Chondrocyte (in vitro differentiated cells): ENCODE data around the gene EYA2. TPM values are rescaled to one million over a fixed set of nuclear protein-coding genes. Genes with fewer than 3 reads are reported as not detected.

Experiments
- DNase-seq: peaks from one replicate; pipeline ENCODE4 v3.0.0; 2021; ENCODE audit warnings: mixed read lengths, low spot score
- H3K27ac Mint-ChIP-seq: one replicate; pipeline ENCODE4 v1.8.0; 2021; ENCODE audit warnings: mild to moderate bottlenecking, moderate library complexity, mixed read lengths; ENCODE audit not compliant: unreplicated experiment
- H3K27me3 Mint-ChIP-seq: 2 replicates; pipeline ENCODE4 v1.8.0; 2021; ENCODE audit warnings: low read depth, mixed read lengths
- H3K36me3 Mint-ChIP-seq: 2 replicates; pipeline ENCODE4 v1.8.0; 2021; ENCODE audit warnings: low read depth, mixed read lengths
- H3K4me1 Mint-ChIP-seq: 2 replicates; pipeline ENCODE4 v1.8.0; 2021; ENCODE audit warnings: low read depth, mild to moderate bottlenecking, mixed read lengths
- H3K4me3 Mint-ChIP-seq: one replicate; pipeline ENCODE4 v1.8.0; 2021; ENCODE audit warnings: mild to moderate bottlenecking, moderate library complexity, mixed read lengths; ENCODE audit not compliant: unreplicated experiment
- H3K9me3 Mint-ChIP-seq: 2 replicates; pipeline ENCODE4 v1.8.0; 2021; ENCODE audit warnings: low read depth, mixed read lengths
- total RNA-seq: library from RNA; stranded (reverse); gene quantifications from 3 replicates; pipeline ENCODE4 v1.2.1, GENCODE V29; 2021
- TF ChIP-seq, protein P1 (sequence below): fragments of 200-600 bp; sonication (generic); IDR thresholded peaks from 2 replicates; pipeline ENCODE4 v1.5.0; 2021; ENCODE audit warnings: antibody characterized with exemption, mild to moderate bottlenecking, moderate library complexity

Gene EYA2
- total RNA-seq, 1 donor from 2014 or later: 0.32 TPM

DNA sequence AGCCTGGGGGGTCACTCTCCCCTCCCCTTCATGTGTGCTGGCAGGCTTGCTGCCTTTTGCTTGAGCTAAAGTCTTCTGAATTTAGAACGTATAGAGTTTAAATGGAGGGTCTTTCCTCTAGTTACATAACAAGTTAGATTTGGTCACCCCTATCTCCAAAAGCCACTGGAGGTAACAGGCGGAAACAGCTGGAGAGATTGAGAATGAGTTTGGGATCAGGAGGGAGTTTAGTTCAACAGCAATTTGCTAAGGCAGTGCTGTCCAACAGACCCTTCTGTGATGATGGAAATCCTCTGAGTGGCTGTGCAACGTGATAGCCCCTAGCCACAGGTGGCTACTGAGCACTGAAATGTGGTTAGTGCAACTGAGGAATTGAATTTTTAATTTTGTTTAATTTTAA is 132.8 kb downstream of the EYA2 start:
- DNase-seq: no peak
- H3K4me1 Mint-ChIP-seq: peaks cover 3% of the 10 kb centered on the region
- H3K4me3 Mint-ChIP-seq: no peak overlapping the region
- TF ChIP-seq, protein P1, sequence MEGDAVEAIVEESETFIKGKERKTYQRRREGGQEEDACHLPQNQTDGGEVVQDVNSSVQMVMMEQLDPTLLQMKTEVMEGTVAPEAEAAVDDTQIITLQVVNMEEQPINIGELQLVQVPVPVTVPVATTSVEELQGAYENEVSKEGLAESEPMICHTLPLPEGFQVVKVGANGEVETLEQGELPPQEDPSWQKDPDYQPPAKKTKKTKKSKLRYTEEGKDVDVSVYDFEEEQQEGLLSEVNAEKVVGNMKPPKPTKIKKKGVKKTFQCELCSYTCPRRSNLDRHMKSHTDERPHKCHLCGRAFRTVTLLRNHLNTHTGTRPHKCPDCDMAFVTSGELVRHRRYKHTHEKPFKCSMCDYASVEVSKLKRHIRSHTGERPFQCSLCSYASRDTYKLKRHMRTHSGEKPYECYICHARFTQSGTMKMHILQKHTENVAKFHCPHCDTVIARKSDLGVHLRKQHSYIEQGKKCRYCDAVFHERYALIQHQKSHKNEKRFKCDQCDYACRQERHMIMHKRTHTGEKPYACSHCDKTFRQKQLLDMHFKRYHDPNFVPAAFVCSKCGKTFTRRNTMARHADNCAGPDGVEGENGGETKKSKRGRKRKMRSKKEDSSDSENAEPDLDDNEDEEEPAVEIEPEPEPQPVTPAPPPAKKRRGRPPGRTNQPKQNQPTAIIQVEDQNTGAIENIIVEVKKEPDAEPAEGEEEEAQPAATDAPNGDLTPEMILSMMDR: no peak
- peaks cover 52% of the 10 kb centered on the region for H3K27me3 Mint-ChIP-seq
- peaks cover 2% of the 10 kb centered on the region for H3K36me3 Mint-ChIP-seq
- H3K27ac Mint-ChIP-seq: no peak overlapping the region
- H3K9me3 Mint-ChIP-seq: no peaks in the 10 kb centered on the region

DNA sequence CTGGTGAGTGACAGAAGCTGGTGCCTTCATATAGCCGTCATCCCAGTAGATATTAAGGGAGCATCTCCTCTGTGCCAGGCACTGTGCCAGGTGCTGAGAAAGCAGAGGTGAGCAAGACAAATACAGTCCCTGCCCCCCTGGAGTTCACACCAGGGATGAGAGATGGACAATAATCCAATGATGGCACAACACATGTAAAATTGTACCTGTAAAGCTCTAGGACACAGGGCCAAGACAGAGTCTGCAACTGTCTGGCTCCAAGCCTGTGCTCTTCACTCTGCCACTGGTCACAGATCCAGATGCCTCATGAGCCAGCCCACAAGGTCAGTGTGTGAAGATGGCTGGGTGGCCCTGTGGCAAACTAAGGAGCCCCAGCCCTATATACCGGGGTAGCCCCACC is 133.8 kb downstream of the EYA2 start:
- Mint-ChIP-seq H3K27me3 (peaks cover 43% of the 10 kb centered on the region), H3K4me1 (peaks cover 3% of the 10 kb centered on the region), H3K4me3 (no peak overlapping the region), H3K9me3 (no peaks in the 10 kb centered on the region), H3K27ac (no peak overlapping the region), H3K36me3 (peaks cover 2% of the 10 kb centered on the region)
- DNase-seq: no peak
- TF ChIP-seq, protein P1: no peak

DNA sequence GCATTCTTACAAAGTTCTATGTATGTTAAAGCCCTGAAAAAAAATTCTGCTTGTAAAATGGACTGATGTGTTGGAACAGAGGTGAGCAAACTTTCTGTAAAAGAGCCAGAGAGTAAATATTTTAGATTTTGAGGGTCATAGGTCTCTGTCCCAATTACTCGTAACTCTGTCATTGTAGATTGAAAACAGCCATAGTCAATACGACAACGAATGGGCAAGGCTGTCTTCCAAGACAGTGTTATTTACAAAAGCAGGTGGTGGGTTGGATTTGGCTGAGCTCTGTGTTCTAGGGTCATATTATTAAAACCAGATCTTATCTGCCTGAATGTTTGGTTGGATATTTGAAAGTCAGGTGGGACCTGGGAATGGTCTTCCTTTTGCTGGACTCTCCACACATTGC is 135.2 kb downstream of the EYA2 start:
- Mint-ChIP-seq H3K36me3 (peaks cover 2% of the 10 kb centered on the region), H3K9me3 (no peaks in the 10 kb centered on the region), H3K4me3 (no peak overlapping the region), H3K4me1 (peaks cover 1% of the 10 kb centered on the region), H3K27me3 (peaks cover 34% of the 10 kb centered on the region), H3K27ac (no peak overlapping the region)
- no peak for DNase-seq
- TF ChIP-seq, protein P1: no peak

DNA sequence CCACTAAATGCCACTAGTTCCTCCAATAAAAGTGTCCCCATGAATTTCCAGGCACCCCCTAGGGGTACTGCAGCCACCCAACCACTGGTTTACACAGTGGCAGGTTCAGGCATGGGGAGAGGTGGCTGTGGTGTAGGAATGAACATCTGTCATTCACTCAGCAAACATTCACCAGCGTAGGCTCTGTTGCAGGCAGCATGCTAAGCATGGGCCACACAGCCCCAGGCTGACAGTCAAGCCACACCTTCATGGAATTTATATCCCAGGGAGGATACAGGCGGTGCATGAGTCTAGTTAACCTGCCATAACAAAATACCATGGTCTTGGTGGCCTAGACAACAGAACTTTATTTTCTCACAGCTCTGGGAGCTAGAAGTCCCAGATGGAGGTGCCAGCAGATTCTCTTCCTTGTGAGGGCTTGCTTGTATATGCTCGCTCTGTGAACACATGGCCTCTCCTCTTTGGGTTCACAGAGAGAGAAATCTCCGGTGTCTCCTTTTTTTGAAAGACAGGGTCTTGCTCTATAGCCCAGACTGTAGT is 135.7 kb downstream of the EYA2 start:
- H3K27me3 Mint-ChIP-seq: peaks cover 36% of the 10 kb centered on the region
- peaks cover 4% of the 10 kb centered on the region for H3K4me1 Mint-ChIP-seq
- TF ChIP-seq, protein P1: no peak
- H3K9me3 Mint-ChIP-seq: no peaks in the 10 kb centered on the region
- H3K4me3 Mint-ChIP-seq: no peak overlapping the region
- peaks cover 2% of the 10 kb centered on the region for H3K36me3 Mint-ChIP-seq
- no peak overlapping the region for H3K27ac Mint-ChIP-seq
- no peak for DNase-seq

DNA sequence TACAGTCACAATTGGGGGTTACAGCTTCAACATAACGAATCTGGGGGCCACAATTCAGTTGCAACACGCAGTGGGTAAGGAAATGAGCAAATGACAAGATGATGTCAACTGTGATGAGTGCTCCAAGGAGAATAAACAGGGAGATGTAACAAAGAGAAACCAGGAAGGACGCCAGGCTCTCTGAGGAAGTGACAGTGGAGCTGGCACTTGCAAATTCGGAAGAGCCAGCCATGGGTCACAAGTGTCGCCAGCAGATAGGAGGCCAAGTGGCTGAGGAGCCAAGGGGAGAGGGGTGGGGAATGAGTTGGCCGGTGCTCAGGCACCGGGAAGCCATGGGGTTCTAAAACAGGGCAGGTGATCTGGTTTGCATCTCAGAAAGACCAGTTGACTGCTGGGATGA is 136.4 kb downstream of the EYA2 start:
- Mint-ChIP-seq H3K4me1 (peaks cover 8% of the 10 kb centered on the region), H3K4me3 (no peak overlapping the region), H3K27me3 (peaks cover 32% of the 10 kb centered on the region), H3K36me3 (peaks cover 2% of the 10 kb centered on the region), H3K27ac (no peak overlapping the region), H3K9me3 (no peaks in the 10 kb centered on the region)
- no peak for DNase-seq
- TF ChIP-seq, protein P1: no peak
